Measurements from ENCODE around the gene ZBTB44.

The ZBTB44 gene

GRCh38 chr11:130177782-130178181 is 136.9 kb downstream of the ZBTB44 start:
- Histone ChIP-seq H3K36me3 (ENCODE audit: control insufficient read depth, insufficient read depth, low read length) (no peaks in the 10 kb centered on the region), H3K4me1 (ENCODE audit: control insufficient read depth, insufficient read depth, low read length) (no peaks in the 10 kb centered on the region), H3K27me3 (ENCODE audit: control insufficient read depth, insufficient read depth, low read length) (no peaks in the 10 kb centered on the region), H3K27ac (ENCODE audit: low read length) (no peak overlapping the region), H3K9me3 (ENCODE audit: control insufficient read depth, insufficient read depth, low read length) (no peaks in the 10 kb centered on the region), H3K4me3 (ENCODE audit: low read length) (no peak overlapping the region)
- no peak for DNase-seq (ENCODE audit: low read depth, low spot score)
- WGBS (ENCODE audit: insufficient coverage, insufficient read length), result no CpG with 5 or more reads among the region's 10 CpGs

Data from iPS DF 6.9 (cell line).